A204.1 (cell line): ENCODE results near the gene RETREG2.

Experiments used
- FAIRE-seq: peaks from 2 replicates; lab custom pipeline; 2012; peaks lifted over from hg19 to GRCh38; lab: Jason Lieb, UNC

Gene RETREG2

GRCh38 chr2:219215871-219216534, 37.9 kb downstream of the RETREG2 start:
- no peak for FAIRE-seq

- no peak for FAIRE-seq
These were observed 38.5 kb downstream of the RETREG2 start for GRCh38 chr2:219216535-219216915.

GRCh38 chr2:219218217-219218731, 40.2 kb downstream of the RETREG2 start:
- FAIRE-seq = no peak

GRCh38 chr2:219218732-219219701, 40.9 kb downstream of the RETREG2 start, which contains the start of gene ABCB6:
Gene ABCB6, minus strand, starts transcription at chr2:219218958. Its CDS starts 285 bp downstream, at chr2:219218673.
- FAIRE-seq = no peak

GRCh38 chr2:219219784-219220532, 41.9 kb downstream of the RETREG2 start:
- FAIRE-seq = no peak

GRCh38 chr2:219220652-219221402, 42.8 kb downstream of the RETREG2 start:
- no peak for FAIRE-seq

GRCh38 chr2:219221957-219222518, 44.0 kb downstream of the RETREG2 start:
- FAIRE-seq = no peak

DNA sequence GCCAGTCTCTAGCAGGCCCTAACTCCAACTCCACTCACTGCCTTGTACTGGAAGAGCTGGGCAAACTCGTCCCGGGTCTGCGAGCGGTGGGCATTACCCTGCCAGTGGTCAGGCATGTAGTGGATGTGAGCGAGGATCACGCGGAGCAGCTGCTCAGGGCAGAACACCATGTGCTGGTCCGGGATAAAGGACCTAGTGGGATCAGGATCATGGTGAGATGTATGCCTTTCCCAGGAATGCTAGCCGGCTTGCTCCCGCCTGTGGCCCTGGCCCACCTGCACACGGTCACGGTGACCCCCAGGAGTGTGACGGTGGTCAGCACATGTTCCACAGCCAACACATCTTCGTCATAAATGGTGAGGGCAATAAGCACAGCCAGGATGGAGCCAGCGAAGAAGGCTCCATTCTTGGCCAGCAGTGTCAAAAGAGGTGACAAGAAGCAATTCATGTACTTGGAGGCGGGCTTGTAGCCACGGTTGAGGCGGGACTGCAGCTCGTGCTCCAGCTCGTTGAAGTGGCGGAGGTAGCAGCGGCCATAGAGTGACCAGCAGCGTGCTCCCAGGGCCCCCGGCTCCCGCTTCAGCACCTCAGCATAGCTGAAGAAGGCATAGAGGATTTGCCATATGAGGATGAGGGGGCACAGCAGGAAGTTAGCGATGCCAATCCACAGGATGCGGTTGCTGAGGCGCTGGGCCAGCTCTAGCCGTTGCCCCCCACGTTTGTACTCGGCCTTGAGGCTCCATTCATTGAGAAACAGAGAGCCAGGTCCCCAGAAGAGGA, 45.9 kb downstream of the RETREG2 start:
- FAIRE-seq = no peak

- no peak for FAIRE-seq
These were observed 47.3 kb downstream of the RETREG2 start for GRCh38 chr2:219225350-219225749.

- FAIRE-seq = no peak
These were observed 50.2 kb downstream of the RETREG2 start for GRCh38 chr2:219228041-219228910.

DNA sequence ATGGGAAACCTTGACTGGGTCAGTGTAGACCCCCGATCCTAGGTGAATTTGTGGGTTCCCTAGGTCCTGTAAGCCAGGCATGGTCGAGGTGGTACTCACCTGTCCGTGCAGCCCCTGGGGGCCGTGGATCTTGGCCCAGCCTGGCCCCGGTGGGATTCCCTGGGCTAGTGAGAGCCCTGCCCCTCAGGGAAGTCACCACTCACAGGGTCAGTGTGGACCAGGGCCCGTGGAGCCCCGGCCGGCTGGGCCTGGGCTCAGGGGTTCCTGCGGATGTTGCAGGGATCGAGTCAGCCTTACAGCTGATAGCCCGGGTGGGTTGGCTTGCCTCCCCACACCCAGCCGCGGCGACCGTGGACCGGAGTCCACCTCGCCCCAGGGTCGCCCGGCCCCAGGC, 50.8 kb downstream of the RETREG2 start:
- FAIRE-seq = no peak

GRCh38 chr2:219229305-219230058, 51.4 kb downstream of the RETREG2 start, which contains the start of the genes ANKZF1 and ATG9A:
Gene ANKZF1, plus strand, starts transcription at chr2:219229806. Its CDS starts 452 bp downstream, at chr2:219230258.
Gene ATG9A, minus strand, starts transcription at chr2:219229636. Its CDS starts 1,612 bp downstream, at chr2:219228024.
- peak; percentile 96 for FAIRE-seq

DNA sequence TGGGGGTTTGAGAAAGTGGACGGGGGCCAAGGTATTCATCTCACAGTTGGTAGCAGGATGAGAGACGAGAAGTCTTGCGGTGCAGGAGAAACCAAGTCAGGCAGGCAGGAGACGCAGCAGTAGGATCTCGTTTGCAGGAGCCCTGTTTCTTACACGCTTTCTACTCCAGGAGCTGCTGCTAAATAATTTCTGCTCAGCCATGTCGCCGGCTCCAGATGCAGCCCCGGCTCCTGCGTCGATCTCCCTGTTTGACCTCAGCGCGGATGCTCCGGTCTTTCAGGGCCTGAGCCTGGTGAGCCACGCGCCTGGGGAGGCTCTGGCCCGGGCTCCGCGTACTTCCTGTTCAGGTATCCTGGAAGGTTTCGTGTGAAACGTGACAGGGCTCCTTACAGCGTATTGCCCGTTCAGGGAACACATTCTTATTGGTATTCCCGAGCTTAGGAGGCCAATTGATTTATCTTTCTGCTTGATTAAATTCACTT, 52.0 kb downstream of the RETREG2 start:
- no peak for FAIRE-seq

DNA sequence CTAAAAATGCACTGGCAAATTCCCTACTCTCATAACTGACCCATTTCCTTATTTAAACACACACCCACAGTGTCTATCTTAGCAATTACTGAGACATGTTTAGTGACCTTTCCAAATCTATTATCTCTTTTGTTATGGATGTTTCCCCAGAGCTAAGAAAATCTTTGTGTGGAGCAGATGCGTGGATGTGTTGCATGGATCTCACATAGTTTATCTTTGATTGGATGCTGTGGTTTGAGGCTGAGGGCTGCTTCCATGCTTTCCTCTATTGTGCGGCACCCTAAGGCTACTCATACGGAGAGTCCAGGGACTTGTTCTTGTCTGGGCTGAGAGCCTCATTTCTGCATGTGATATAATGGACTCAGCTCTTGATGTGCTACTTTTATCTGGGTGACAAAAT, 56.3 kb downstream of the RETREG2 start:
- no peak for FAIRE-seq
